Myocyte (in vitro differentiated cells): Measurements from ENCODE around the gene STXBP6. TPM values are rescaled to one million over a fixed set of nuclear protein-coding genes. Genes with fewer than 3 reads are reported as not detected.
"Not testable (repeated sequence)": the region's sequence is repeated elsewhere in the genome, so short reads cannot be mapped to it uniquely, and the experiment has no call there.

Experiments used
- DNase-seq: peaks from one replicate; pipeline ENCODE4 v3.0.0-alpha.2; 2012; ENCODE audit warnings: low read depth
- total RNA-seq: library from RNA; depleted of rRNA; stranded (reverse); fragments of >200 nt; gene quantifications from 2 replicates; pipeline ENCODE4 v1.2.3, GENCODE V29; 2014

Gene STXBP6
- total RNA-seq, 1 donor from 2014 or later = 24.5 TPM

GRCh38 chr14:24813089-24813815 is 236.7 kb downstream of the STXBP6 start:
- peak; percentile 84 for DNase-seq

DNA sequence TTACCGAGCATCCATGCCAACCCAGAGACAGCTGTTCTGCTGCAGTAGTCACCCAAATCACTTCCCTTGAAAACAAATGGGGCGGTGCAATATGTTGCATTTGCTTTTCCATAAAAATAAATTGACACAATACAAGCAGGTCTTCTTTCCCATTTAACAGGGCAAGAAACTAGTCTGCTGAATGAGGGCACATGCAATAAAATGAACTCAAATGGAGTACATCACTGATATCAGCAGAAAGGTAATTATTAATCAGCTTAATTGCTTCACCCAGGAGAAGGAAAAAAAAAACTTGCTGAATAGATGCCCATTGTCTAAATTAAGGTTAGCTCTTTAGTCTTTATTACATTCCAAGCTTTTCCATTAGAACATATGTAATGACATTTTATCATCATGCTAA is 240.8 kb downstream of the STXBP6 start:
- peak; percentile 45 for DNase-seq

GRCh38 chr14:24808412-24808811 is 241.5 kb downstream of the STXBP6 start:
- DNase-seq = no peak

- peak; percentile 60 for DNase-seq
These were observed 243.8 kb downstream of the STXBP6 start for GRCh38 chr14:24806061-24806678.

GRCh38 chr14:24804552-24805212 is 245.3 kb downstream of the STXBP6 start:
- DNase-seq = no peak

- DNase-seq = no peak
These were observed 245.9 kb downstream of the STXBP6 start for GRCh38 chr14:24803933-24804494.

- DNase-seq = not testable (repeated sequence)
These were observed 246.5 kb downstream of the STXBP6 start for GRCh38 chr14:24803426-24803825.

DNA sequence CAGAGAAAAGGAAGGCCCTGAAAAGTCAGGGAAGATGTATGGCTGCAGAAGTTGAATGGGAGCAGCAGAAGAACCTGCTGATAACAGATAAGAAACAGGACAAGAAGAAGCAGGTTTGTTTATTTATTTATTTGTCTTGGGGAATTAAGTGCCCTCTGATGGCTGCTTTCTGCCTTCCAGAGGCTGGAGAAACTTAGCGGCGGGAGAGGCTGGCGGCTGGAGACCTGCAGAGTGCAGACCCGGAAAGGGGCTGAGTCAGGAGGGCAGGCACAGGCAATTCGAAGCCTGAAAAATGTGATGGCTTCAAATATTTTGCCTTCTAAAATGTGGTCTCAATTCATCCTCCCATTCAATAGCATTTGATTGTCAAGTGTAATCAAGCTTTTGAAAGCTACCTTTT is 247.7 kb downstream of the STXBP6 start:
- no peak for DNase-seq

DNA sequence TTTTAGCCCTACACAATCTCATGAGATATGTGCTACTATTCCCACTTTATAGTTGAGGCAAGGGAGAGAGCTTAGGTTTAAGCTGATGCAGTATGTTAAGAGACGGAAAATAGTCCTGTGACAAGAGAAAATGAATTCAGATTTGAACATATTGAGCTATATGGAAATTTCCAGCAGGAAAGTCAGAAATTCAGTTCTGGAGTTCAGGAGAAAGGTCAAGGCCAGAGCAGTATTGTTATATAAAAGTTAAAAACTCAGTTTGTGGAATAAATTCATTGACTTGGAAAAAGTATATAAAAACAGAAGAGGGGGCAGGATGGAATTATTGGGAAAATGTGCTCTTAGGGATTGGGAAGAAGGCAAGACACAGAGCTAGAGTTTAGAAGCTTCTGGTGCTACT is 248.9 kb downstream of the STXBP6 start:
- no peak for DNase-seq

GRCh38 chr14:24798911-24799462 is 251.0 kb downstream of the STXBP6 start:
- no peak for DNase-seq

DNA sequence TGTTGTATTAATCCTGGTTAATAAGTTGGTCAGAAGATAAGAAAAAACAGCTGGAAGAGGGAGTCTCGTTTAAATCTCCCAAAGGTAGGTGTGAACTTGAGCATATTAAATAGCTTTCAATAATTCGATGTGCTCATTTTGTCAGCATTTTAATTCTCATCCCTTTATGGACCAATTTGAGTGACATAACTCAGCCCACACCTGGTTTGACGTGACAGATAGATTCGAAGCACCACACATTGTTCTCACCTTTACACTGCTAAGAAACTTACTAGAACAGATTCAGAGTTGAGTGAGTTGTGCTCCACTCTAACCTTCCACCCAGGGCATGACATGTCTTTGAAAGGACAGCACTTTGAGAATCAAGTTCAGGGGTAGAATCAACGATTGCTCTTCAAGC is 254.5 kb downstream of the STXBP6 start:
- DNase-seq = no peak

DNA sequence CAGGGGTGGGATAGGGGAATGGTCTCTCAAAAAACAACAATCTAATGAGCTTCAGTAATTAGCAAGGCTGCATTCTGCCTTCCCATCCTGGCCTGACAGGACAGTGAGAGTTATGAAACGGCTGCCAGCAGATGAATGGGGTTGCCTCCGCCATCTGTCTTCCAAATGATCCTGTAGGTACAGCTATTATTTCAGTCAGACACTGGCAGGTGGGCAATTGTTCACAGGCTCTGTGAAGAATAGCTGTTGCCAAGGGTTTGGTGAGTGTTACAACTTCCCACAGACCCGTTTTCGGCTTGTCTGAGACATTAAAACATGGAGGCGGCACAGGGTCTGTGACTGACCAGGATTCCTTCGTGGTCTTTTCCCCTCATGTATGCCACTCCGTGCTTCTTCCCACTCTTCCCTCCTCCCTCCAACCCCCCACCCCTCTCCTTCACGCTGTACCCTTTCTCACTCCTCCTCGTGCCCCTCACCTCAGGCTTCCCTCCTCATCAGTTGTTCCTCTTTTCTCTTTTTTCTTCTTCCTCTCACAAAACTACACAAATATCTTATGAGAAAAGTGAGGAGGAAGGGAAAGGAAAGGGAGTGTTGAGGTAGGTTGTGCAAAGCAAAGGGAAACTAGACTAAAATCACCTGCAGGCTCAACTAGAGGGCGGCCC is 255.2 kb downstream of the STXBP6 start:
- no peak for DNase-seq

DNA sequence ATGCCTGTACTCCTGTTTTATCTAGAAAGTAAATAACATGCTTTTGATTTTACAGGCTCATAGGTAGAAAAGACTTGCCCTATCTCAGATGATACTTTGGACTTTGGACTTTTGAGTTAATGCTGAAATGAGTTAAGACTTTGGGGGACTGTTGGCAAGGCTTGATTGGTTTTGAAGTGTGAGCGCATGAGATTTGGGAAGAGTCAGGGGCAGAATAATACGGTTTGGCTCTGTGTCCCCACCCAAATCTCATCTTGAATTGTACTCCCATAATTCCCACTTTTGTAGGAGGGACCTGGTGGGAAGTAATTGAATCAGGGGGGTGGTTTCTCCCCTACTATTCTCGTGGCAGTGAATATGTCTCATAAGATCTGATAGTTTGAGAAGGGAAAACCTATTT is 259.8 kb downstream of the STXBP6 start:
- no peak for DNase-seq

- no peak for DNase-seq
These were observed 260.5 kb downstream of the STXBP6 start for GRCh38 chr14:24789378-24789884.

DNA sequence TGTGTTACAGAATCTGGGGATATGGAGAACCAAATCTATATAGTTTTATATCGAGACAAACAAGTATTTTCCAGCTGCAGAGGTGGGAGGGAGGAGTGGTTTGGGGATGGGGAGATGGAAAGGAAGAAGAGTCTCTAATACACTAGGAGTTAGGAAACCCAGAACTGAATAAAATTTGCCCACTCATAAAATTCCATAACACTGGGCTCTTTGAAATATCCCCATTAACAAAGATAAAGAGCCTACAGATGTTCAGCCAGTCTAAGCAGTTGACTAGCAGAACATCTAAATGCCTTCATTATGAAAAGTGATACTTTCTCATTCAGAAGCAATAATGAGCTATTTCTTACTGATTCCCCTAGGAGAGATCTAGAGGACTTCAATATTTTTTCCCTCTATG is 264.2 kb downstream of the STXBP6 start:
- no peak for DNase-seq

DNA sequence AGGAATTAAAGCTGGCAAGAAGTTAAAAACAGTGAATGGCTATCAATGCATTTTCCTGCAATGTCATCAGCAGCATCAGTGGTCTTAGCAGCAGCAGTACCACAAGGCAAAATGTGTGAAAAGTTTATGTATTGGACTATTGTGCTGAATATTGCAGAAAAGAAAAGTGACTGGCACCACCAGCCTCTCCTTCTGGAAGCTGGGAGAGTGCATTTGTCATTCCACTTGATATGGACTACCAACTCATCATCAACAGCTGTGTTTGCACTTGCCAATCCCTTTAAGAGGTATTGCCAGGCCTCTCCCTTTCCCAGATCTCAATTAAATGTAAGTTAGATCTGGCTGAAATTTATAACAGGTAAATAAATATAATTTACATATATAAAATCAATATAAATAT is 265.0 kb downstream of the STXBP6 start:
- DNase-seq = peak; percentile 66

GRCh38 chr14:24783791-24784190 is 266.2 kb downstream of the STXBP6 start:
- DNase-seq = no peak

DNA sequence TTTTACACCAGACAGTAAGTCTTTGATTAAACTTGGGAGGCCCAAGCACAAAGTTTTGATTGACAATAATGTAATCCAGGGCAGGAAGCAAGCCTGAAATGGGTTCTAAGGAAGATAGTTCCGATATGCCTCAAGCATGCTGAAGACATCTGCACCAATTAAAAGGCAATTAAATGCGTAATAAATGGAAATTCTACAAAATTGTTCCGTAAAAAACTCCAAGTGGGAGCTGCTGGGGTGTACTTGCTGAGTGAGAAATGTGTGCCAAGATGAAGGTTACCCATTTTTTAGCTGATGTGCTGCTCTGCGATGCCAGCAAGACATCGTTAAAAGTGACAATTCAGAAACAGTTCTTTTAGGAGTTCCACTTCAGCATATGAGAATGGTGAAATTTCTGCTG is 269.7 kb downstream of the STXBP6 start:
- no peak for DNase-seq

DNA sequence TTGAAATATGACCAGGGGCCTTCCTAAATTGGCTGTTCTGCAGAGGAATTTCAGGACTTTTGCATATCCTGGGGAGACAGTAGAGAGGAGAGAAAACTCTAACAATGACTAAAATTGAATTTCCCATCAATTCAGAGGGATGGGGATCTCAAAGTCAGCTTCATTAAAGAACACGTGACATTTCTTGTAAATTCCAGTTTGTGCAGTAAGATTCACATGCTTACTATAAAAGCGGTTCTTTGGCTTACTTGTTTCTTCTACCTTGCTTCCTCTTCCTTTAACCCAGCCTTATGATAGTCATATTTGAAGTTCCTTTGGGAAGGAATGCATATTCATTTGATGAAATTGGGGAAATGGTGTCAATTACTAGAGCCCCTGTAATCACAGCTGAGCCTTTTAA is 272.3 kb downstream of the STXBP6 start:
- DNase-seq = no peak

- no peak for DNase-seq
These were observed 274.0 kb downstream of the STXBP6 start for GRCh38 chr14:24775950-24776349.
